Measurements from ENCODE around the gene KIF26B. TPM values are rescaled to one million over a fixed set of nuclear protein-coding genes. Genes with fewer than 3 reads are reported as not detected.
A peak's percentile ranks its signal among the peaks of the same experiment; 100 is the strongest.

Gene KIF26B
- total RNA-seq, 1 donor from 2014 or later = 2.1 TPM

DNA sequence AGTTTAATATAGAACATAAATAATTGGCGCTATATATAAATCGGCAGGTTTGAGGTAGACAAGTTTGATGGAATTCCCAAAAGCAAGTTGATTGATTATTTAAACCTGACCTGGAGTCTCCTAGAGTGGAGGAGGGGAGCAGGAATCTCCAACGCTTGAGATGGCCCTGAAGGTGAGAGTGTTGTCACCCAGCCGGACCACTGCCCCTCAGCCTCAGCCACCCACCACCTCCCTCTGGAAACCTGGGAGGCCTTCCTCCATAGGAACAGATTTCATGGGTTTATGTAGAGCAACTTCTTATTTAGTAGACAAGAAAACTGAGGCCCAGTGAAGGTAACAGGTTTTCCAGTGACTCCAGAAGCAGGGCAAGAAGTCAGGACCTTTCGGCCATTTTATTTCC is 389.5 kb downstream of the KIF26B start:
- TF ChIP-seq, protein P1, sequence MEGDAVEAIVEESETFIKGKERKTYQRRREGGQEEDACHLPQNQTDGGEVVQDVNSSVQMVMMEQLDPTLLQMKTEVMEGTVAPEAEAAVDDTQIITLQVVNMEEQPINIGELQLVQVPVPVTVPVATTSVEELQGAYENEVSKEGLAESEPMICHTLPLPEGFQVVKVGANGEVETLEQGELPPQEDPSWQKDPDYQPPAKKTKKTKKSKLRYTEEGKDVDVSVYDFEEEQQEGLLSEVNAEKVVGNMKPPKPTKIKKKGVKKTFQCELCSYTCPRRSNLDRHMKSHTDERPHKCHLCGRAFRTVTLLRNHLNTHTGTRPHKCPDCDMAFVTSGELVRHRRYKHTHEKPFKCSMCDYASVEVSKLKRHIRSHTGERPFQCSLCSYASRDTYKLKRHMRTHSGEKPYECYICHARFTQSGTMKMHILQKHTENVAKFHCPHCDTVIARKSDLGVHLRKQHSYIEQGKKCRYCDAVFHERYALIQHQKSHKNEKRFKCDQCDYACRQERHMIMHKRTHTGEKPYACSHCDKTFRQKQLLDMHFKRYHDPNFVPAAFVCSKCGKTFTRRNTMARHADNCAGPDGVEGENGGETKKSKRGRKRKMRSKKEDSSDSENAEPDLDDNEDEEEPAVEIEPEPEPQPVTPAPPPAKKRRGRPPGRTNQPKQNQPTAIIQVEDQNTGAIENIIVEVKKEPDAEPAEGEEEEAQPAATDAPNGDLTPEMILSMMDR (IDR thresholded peaks at IDR 0.05; ENCODE audit: insufficient read depth, low read length, severe bottlenecking) = no peak
- Histone ChIP-seq H3K36me3 (ENCODE audit: control insufficient read depth, insufficient read depth, low read length) (no peaks in the 10 kb centered on the region), H3K27me3 (ENCODE audit: control insufficient read depth, insufficient read depth, low read length) (no peaks in the 10 kb centered on the region), H3K4me3 (ENCODE audit: low read depth, low read length) (no peak overlapping the region)
- DNase-seq (ENCODE audit: low read depth) = no peak
- FAIRE-seq = no peak

DNA sequence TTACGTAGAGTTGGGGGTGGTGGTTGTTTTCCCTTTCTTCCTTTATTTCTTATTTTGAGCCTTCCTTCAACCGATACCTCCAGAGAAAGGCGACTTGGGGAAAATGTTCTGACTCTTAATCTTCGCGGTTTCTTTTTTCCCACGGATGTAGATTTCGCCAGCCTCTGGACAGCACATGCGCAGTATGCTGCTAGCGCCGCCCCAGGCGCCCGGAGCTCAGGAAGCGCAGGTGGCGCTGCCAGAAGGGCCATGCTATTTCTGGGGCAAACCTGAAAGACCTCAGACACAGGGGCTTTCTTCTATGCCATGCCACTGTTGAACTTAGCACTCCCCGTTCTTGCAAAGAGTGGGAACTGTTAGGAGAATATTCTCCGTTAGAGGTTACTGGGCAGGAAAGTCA is 392.1 kb downstream of the KIF26B start:
- Histone ChIP-seq H3K27me3 (ENCODE audit: control insufficient read depth, insufficient read depth, low read length) (no peaks in the 10 kb centered on the region), H3K36me3 (ENCODE audit: control insufficient read depth, insufficient read depth, low read length) (no peaks in the 10 kb centered on the region), H3K4me3 (ENCODE audit: low read depth, low read length) (no peak overlapping the region)
- peak; percentile 5 for DNase-seq (ENCODE audit: low read depth)
- FAIRE-seq = no peak
- TF ChIP-seq, protein P1 (IDR thresholded peaks at IDR 0.05; ENCODE audit: insufficient read depth, low read length, severe bottlenecking) = no peak

DNA sequence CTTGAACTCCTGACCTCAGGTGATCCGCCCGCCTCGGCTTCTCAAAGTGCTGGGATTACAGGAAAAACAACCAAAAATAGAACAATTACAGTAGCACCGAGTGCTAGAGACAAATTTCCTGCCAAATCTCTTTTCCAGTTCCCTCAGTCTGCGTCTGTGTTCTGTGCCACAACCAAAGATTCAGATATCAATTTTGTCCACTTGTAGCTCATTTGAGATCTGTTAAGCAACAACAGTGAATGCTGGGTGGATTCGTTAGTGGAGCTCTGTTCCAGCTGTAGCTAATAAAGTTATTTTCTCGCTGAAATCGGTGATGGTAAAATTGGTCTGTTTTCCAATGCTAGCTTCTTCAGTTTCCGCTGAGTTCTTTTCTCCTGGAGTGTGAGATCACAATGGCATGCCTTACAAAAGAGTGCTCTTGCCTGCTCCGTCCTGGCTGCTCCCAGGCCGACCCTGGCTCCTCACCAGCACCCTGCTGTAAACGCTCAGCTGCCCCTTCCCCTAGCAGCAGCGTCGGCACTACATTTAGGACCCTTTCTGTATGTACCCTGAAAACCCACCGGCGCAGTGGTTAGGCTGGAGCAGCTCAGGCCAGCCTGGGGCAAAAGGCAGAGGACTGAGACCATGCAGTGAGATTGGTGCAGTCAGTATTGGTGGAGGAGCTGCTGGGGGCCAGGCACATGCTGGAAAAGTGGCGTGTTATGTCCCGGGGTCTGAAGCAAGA is 395.4 kb downstream of the KIF26B start:
- no peak overlapping the region for H3K4me3 ChIP-seq (ENCODE audit: low read depth, low read length)
- no peaks in the 10 kb centered on the region for H3K36me3 ChIP-seq (ENCODE audit: control insufficient read depth, insufficient read depth, low read length)
- H3K27me3 ChIP-seq (ENCODE audit: control insufficient read depth, insufficient read depth, low read length) = no peaks in the 10 kb centered on the region
- DNase-seq (ENCODE audit: low read depth) (no peak), FAIRE-seq (no peak)
- TF ChIP-seq, protein P1 (IDR thresholded peaks at IDR 0.05; ENCODE audit: insufficient read depth, low read length, severe bottlenecking) = no peak

DNA sequence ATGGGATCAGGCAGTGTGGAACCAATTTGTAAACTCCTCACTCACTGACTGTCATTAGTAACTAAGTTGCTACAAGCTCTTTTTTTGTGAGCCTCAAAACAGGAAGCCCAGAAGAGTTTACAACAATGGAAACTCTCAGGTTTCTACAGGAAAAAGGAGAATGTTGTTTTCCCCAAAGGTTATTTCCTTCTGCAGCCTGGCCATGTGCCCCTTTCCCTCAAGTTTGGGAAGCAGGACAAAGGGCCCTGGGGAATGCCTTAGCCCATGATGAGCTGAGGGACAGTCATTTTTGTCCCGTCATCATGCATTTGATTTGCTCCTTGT is 395.9 kb downstream of the KIF26B start:
- FAIRE-seq = no peak

GRCh38 chr1:245551536-245551935 is 396.8 kb downstream of the KIF26B start:
- Histone ChIP-seq H3K27me3 (ENCODE audit: control insufficient read depth, insufficient read depth, low read length) (no peaks in the 10 kb centered on the region), H3K36me3 (ENCODE audit: control insufficient read depth, insufficient read depth, low read length) (no peaks in the 10 kb centered on the region), H3K4me3 (ENCODE audit: low read depth, low read length) (no peak overlapping the region)
- FAIRE-seq (no peak), DNase-seq (ENCODE audit: low read depth) (no peak)
- TF ChIP-seq, protein P1 (IDR thresholded peaks at IDR 0.05; ENCODE audit: insufficient read depth, low read length, severe bottlenecking) = no peak

More for the DNA sequence above, 395.9 kb downstream of the KIF26B start:
- no peak overlapping the region for H3K4me3 ChIP-seq (ENCODE audit: low read depth, low read length)
- TF ChIP-seq, protein P1 (IDR thresholded peaks at IDR 0.05; ENCODE audit: insufficient read depth, low read length, severe bottlenecking) = no peak
- no peak for DNase-seq (ENCODE audit: low read depth)
- H3K36me3 ChIP-seq (ENCODE audit: control insufficient read depth, insufficient read depth, low read length) = no peaks in the 10 kb centered on the region
- no peaks in the 10 kb centered on the region for H3K27me3 ChIP-seq (ENCODE audit: control insufficient read depth, insufficient read depth, low read length)

GRCh38 chr1:245552331-245552730 is 397.5 kb downstream of the KIF26B start:
- no peaks in the 10 kb centered on the region for H3K27me3 ChIP-seq (ENCODE audit: control insufficient read depth, insufficient read depth, low read length)
- TF ChIP-seq, protein P1 (IDR thresholded peaks at IDR 0.05; ENCODE audit: insufficient read depth, low read length, severe bottlenecking) = no peak
- FAIRE-seq (no peak), DNase-seq (ENCODE audit: low read depth) (no peak)
- no peaks in the 10 kb centered on the region for H3K36me3 ChIP-seq (ENCODE audit: control insufficient read depth, insufficient read depth, low read length)
- H3K4me3 ChIP-seq (ENCODE audit: low read depth, low read length) = no peak overlapping the region

Measured in bronchial epithelial cell (primary cell).